GM23248 (cell line): Measurements from ENCODE around the gene IL17REL. TPM values are rescaled to one million over a fixed set of nuclear protein-coding genes. Genes with fewer than 3 reads are reported as not detected.

ENCODE experiments used
- DNase-seq: peaks from one replicate; pipeline ENCODE4 v3.0.0-alpha.2; 2015
- H2AFZ ChIP-seq: fragments of 200-600 bp; sonication (generic); 2 replicates; pipeline ENCODE4 v1.6.1; 2016; ENCODE audit warnings: antibody characterized with exemption
- H3F3A ChIP-seq: fragments of 200-600 bp; sonication (generic); 2 replicates; pipeline ENCODE4 v1.6.1; 2016; ENCODE audit warnings: mild to moderate bottlenecking, antibody characterized with exemption, mixed run types; ENCODE audit not compliant: insufficient read depth
- H3K27ac ChIP-seq: fragments of 200-600 bp; sonication (generic); 2 replicates; pipeline ENCODE4 v1.5.1; 2016; ENCODE audit warnings: mild to moderate bottlenecking
- H3K27me3 ChIP-seq: fragments of 200-600 bp; sonication (generic); replicated peaks from 2 replicates; pipeline ENCODE4 v1.6.1; 2016; ENCODE audit warnings: mild to moderate bottlenecking; ENCODE audit not compliant: insufficient read depth
- H3K36me3 ChIP-seq: fragments of 200-600 bp; sonication (generic); 2 replicates; pipeline ENCODE4 v1.6.1; 2016; ENCODE audit warnings: low read depth, mild to moderate bottlenecking
- H3K4me1 ChIP-seq: fragments of 200-600 bp; sonication (generic); 2 replicates; pipeline ENCODE4 v1.6.1; 2016; ENCODE audit warnings: mild to moderate bottlenecking; ENCODE audit not compliant: insufficient read depth
- H3K4me2 ChIP-seq: fragments of 200-600 bp; sonication (generic); one replicate; pipeline ENCODE4 v1.6.1; 2016; ENCODE audit warnings: mild to moderate bottlenecking; ENCODE audit not compliant: unreplicated experiment
- H3K4me3 ChIP-seq: fragments of 200-600 bp; sonication (generic); 2 replicates; pipeline ENCODE4 v1.5.1; 2016; ENCODE audit warnings: mild to moderate bottlenecking
- H3K79me2 ChIP-seq: fragments of 200-600 bp; sonication (generic); 2 replicates; pipeline ENCODE4 v1.6.1; 2016; ENCODE audit warnings: mild to moderate bottlenecking; ENCODE audit not compliant: insufficient read depth
- H3K9ac ChIP-seq: fragments of 200-600 bp; sonication (generic); 2 replicates; pipeline ENCODE4 v1.6.1; 2016; ENCODE audit warnings: mild to moderate bottlenecking
- H3K9me2 ChIP-seq: fragments of 200-600 bp; sonication (generic); 2 replicates; pipeline ENCODE4 v1.6.1; 2016; ENCODE audit warnings: mixed run types, mild to moderate bottlenecking, moderate library complexity; ENCODE audit not compliant: insufficient read depth
- H3K9me3 ChIP-seq: fragments of 200-600 bp; sonication (generic); one replicate; pipeline ENCODE4 v1.6.1; 2017; ENCODE audit warnings: low read depth
- H4K20me1 ChIP-seq: fragments of 200-600 bp; sonication (generic); 2 replicates; pipeline ENCODE4 v1.6.0; 2016; ENCODE audit not compliant: insufficient read depth
- EZH2 ChIP-seq: fragments of 200-600 bp; sonication (generic); IDR thresholded peaks from 2 replicates; pipeline ENCODE4 v1.6.1; 2018; ENCODE audit warnings: antibody characterized with exemption, mild to moderate bottlenecking; ENCODE audit not compliant: insufficient read depth, poor library complexity, severe bottlenecking
- EZH2phosphoT487 ChIP-seq: fragments of 200-600 bp; sonication (generic); IDR thresholded peaks from 2 replicates; pipeline ENCODE4 v1.6.1; 2018; ENCODE audit warnings: antibody characterized with exemption, moderate library complexity, mild to moderate bottlenecking, low read depth; ENCODE audit not compliant: insufficient read depth
- WGBS, 2 experiments: methylation state at CpG; one replicate each; pipeline ENCODE4 v1.1.6; 2015 to 2017; ENCODE audit warnings: low lambda C conversion rate in 2 of 2, low coverage in 1 of 2; ENCODE audit errors: missing lambda C conversion rate in 2 of 2; 5-methylcytosine and 5-hydroxymethylcytosine counted together
- in situ Hi-C: fragments of 300-500 bp; cut with MboI; formaldehyde crosslinking; loops from 2 replicates; pipeline ENCODE4 v1.15.0; 2020
- polyA plus RNA-seq: library from polyadenylated mRNA; unstranded; fragments of >200 nt; fragmentation: Nextera tagmentation; extraction: Ambion mirVana; gene quantifications from 2 replicates; pipeline ENCODE4 v1.2.1, GENCODE V29; 2016
- total RNA-seq: library from RNA; depleted of rRNA; stranded (reverse); fragments of >200 nt; shearing (Covaris generic); gene quantifications from 2 replicates; pipeline ENCODE4 v1.2.3, GENCODE V29; 2014

Gene IL17REL
- total and polyA plus RNA-seq, 2 experiments from 2014 or later, result not detected

DNA sequence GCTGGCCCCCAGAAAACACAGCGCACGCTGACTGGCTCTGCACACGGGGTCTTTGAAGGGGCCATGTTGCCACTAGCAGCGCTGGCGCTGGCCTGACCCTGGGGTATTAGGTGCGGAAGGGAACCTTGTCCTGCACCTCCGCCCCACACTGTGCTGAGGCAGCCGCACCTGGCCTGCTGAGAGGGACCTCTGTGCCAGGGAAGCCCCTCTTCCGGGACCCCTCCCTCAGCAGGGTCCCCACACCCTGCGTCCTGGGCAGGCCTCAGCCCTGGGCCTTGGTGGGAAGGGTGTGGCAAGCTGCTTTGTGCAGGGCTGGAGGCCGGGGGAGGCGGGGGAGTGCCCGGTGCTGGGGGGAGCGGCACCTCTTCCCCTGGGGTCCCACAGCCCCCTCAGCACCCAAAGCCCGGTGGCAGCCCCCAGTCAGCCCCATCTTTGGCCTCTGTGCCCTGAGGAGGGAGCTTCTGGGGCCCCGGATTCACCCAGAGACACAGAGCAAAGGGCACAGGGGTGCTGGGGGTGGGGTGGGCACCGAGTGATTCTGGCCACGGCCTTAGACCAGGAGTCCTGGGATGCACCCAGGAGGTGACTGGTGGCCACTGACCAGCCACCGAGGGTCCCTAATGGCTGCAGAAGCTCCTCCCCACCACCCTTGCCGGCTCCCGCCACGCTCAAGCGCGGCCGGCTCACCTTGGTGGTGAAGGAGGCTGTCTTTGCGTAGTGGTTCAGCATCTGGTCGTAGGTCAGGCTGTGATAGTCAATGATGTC is 34.1 kb upstream of the IL17REL start:
- H3F3A ChIP-seq, result no peaks in the 10 kb centered on the region
- no peak for DNase-seq
- H3K9me2 ChIP-seq, result no peaks in the 10 kb centered on the region
- 0 out of 2 replicates have a peak, but pooled peaks cover 4% of the 10 kb centered on the region for H3K27me3 ChIP-seq
- in situ Hi-C loops, result no loop called here
- TF ChIP-seq EZH2phosphoT487 (no peak), EZH2 (no peak)
- no peaks in the 10 kb centered on the region for H3K4me1 ChIP-seq
- H3K9me3 ChIP-seq, result no peaks in the 10 kb centered on the region
- no peak overlapping the region for H3K27ac ChIP-seq
- no peak overlapping the region for H2AFZ ChIP-seq
- H3K79me2 ChIP-seq, result no peaks in the 10 kb centered on the region
- 65 to 73% methylated on average over 21 to 26 of the region's 27 CpGs for WGBS, 2 experiments
- no peak overlapping the region for H3K4me3 ChIP-seq
- H4K20me1 ChIP-seq, result no peaks in the 10 kb centered on the region
- H3K4me2 ChIP-seq, result no peak overlapping the region
- H3K9ac ChIP-seq, result no peak overlapping the region
- H3K36me3 ChIP-seq, result no peaks in the 10 kb centered on the region

DNA sequence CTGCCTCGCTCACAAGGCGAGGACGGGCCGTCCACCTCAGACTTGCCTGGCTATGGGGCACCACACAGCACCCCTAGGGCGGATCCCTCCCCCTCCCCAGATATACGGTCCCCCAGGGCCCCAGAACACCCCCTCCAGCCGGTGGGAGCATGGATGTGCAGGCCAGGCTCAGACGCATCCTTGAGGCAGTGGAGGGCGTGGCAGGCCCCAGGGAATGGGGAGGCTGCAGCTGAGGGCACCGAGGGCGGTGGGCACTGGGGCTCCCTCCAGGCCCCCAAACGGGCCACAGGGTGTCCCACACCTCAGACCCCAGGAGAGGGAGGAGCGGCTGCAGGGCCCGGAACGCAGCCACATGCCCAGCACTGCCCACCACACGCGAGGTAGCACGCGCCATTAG is 33.5 kb upstream of the IL17REL start:
- Histone ChIP-seq H3K27me3 (0 out of 2 replicates have a peak, but pooled peaks cover 4% of the 10 kb centered on the region), H3K79me2 (no peaks in the 10 kb centered on the region), H3K4me2 (no peak overlapping the region), H3K9me2 (no peaks in the 10 kb centered on the region), H3K4me1 (no peaks in the 10 kb centered on the region), H3K27ac (no peak overlapping the region), H3K36me3 (no peaks in the 10 kb centered on the region), H2AFZ (no peak overlapping the region), H3K9ac (no peak overlapping the region), H3K9me3 (no peaks in the 10 kb centered on the region), H3F3A (no peaks in the 10 kb centered on the region), H4K20me1 (no peaks in the 10 kb centered on the region), H3K4me3 (no peak overlapping the region)
- WGBS, 2 experiments, result 56 to 59% methylated on average over 14 to 19 of the region's 19 CpGs
- DNase-seq, result no peak
- no peak for TF ChIP-seq EZH2
- no peak for TF ChIP-seq EZH2phosphoT487
- in situ Hi-C loops, result no loop called here

DNA sequence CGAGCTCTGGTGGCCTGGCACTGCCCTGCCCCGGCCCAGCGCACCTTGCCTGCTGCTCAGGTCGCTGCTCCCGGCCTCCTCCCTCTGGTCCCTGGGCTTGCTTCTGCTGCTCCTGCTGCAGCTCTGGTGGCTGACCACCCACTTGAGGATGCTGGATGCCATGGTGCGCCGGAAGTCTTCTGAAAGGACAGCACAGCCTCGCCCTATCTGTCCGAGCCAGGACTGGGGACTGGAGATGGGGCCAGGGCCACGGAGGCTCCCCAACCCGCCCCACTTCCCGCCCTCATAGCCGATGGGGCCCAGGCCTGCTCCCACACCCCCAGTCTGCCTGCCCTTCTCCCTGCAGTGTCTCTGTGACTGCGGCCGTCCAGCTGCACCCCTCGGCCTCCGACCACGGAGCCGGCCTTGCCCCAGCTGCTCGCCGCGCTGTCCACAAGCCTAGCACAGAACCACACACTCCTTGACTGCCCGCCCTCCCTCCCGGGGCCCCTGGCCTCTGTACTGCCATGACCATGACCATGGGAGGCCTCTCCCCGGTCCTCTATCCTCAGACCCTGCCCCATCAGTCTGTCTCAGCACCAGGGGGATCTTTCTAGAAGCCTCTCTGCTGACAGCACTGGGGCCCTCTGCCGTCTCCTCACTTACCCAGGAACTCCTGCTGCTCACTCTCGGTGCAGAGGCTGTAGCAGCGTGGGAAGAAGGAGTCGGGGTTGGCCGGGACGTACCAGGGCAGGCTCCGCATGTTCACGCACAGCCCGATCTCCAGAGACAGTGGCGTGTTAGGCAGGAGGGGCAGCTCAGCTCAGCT is 32.9 kb upstream of the IL17REL start:
- Histone ChIP-seq H3K9me2 (no peaks in the 10 kb centered on the region), H2AFZ (no peak overlapping the region), H3F3A (no peaks in the 10 kb centered on the region), H3K4me2 (no peak overlapping the region), H3K9ac (no peak overlapping the region), H3K9me3 (no peaks in the 10 kb centered on the region), H3K4me3 (no peak overlapping the region), H3K4me1 (no peaks in the 10 kb centered on the region), H3K36me3 (no peaks in the 10 kb centered on the region), H3K79me2 (no peaks in the 10 kb centered on the region), H4K20me1 (no peaks in the 10 kb centered on the region), H3K27me3 (0 out of 2 replicates have a peak, but pooled peaks cover 4% of the 10 kb centered on the region), H3K27ac (no peak overlapping the region)
- 45 to 50% methylated on average over 23 to 32 of the region's 35 CpGs for WGBS, 2 experiments
- TF ChIP-seq EZH2 (no peak), EZH2phosphoT487 (no peak)
- no peak for DNase-seq
- in situ Hi-C loops, result no loop called here

DNA sequence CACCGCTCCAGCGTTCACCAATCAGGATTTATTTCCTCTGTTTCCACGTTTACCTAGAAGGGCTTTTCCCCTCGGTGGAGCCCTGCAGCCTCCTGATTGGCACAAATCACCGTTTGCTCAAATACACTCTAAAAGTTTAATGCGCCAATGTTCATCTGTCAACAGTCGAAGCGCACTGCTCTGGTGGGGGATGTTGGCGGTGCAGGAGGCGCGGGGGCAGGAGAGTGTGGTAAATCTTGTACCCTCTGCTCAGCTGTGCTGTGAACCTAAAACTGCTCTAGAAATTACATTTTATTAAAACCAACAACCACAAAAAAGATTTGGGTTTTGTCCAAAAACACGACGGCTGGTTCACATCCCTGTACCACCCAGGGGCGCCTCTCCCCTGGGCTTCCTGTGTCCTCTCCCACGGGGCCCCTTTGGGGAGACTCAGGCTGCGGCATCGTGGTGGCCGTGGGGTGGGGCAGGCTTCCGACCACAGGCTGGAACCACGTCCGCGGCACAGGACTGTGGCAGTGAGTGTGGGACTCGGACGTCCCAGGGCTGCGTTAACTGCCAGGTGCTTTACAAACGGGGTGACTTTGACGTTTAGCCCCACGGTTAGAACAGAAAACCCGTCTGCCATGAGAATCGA is 32.0 kb upstream of the IL17REL start:
- Histone ChIP-seq H3K27me3 (0 out of 2 replicates have a peak, but pooled peaks cover 4% of the 10 kb centered on the region), H3K9ac (no peak overlapping the region), H3K36me3 (no peaks in the 10 kb centered on the region), H3K4me2 (no peak overlapping the region), H3K9me2 (no peaks in the 10 kb centered on the region), H2AFZ (no peak overlapping the region), H4K20me1 (no peaks in the 10 kb centered on the region), H3K27ac (no peak overlapping the region), H3K4me3 (no peak overlapping the region), H3K9me3 (no peaks in the 10 kb centered on the region), H3K79me2 (no peaks in the 10 kb centered on the region), H3K4me1 (no peaks in the 10 kb centered on the region), H3F3A (no peaks in the 10 kb centered on the region)
- in situ Hi-C loops, result no loop called here
- 51 to 55% methylated on average over 29 to 30 of the region's 30 CpGs for WGBS, 2 experiments
- TF ChIP-seq EZH2phosphoT487, result no peak
- TF ChIP-seq EZH2, result no peak
- no peak for DNase-seq
